HuH-7 (cell line): ENCODE data around the gene B4GALNT1.
"Not testable (repeated sequence)": the region's sequence is repeated elsewhere in the genome, so short reads cannot be mapped to it uniquely, and the experiment has no call there.

Experiments
- DNase-seq: peaks from one replicate; pipeline ENCODE4 v3.0.0; 2011; ENCODE audit warnings: low spot score

Gene B4GALNT1

DNA sequence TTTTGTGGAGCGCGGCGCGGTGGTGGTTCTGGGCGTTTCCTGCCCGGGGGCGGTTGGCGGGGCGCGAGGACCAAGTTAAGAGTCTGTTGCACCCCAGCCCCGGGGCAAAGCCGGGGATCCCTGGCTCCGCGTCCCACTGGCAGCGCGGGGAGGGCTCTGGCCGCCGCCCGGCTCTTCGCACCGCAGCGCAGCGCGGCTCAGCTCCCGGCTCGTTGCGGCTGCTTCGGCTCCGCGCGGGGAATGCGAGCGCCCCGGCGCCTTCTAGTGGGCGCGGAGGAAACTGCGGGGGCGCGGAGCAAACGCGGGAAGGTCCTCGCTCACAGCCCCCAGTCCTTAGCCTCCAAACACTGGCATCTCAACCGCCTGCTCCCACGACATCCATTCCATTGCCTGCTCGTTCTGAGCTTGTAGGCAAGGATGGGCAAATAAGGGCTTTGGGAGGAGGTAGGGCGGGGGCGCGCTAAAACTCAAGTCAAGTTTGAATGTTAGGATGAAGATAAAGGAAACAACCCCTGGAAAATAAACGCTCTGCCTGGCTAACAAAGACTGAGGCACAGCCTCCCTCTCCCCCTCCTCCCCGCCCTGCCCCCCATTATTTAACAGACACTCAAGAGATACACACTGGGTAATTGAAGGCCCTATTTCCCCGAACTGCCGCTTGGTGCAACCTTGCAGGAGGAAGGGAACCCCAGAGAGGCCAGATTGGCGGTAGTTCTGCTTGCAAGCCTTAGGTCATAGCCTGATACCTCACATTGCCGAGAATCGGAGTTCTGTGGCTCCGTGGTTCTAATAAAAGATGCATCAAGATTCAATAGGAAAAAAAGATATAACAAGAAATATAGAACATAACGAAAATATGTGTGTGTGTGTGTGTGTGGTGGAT, at the start of gene B4GALNT1:
Gene B4GALNT1 (minus strand): TSS at position 244 of the 883 bp plus-strand sequence. CDS start 1,069 bp downstream, outside the sequence.
- DNase-seq: peak; percentile 90

DNA sequence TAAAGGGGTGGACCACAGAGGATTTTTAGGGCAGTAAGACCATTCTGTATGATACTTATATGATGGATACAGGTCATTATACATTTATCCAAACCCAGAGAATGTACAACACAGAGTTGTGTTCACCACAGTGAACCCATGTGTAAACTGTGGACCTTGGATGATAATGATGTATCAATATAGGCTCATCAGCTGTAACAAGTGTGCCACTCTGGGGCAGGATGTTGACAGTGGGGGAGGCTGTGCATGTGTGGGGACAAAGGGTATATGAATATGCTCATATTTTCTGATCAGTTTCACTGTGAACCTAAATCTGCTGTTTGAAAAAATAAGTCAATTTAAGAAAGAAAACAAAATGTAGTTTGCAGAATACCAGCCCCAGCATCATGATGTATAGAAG, 46.7 kb upstream of the B4GALNT1 start:
- DNase-seq: no peak

DNA sequence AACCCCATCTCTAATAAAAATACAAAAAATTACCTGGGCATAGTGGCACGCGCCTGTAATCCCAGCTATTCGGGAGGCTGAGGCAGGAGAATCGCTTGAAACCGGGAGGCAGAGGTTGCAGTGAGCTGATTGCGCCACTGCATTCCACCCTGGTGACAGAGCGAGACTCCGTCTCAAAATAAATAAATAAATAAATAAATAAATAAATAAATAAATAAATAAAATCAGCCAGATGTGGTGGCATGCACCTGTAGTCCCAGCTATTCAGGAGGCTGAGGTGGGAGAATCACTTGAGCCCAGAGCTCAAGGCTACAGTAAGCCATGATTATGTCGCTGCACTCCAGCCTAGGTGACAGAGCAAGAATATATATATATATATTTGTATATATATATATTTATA, 44.9 kb upstream of the B4GALNT1 start:
- not testable (repeated sequence) for DNase-seq

DNA sequence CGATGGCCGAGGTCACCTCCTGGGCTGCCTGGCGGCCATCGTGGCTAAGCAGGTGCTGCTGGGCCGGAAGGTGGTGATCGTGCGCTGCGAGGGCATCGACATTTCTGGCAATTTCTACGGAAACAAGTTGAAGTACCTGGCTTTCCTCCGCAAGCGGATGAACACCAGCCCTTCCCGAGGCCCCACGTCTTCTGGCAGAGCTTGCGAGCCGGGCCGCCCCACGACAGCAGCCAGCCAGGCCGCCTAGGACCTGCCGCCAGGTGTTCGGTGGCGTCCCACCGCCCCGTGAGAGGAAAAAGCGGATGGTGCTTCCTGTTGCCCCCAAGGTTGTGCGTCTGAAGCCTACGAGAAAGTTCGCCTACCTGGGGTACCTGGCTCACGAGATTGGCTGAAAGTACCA, 41.7 kb upstream of the B4GALNT1 start:
- DNase-seq: no peak

DNA sequence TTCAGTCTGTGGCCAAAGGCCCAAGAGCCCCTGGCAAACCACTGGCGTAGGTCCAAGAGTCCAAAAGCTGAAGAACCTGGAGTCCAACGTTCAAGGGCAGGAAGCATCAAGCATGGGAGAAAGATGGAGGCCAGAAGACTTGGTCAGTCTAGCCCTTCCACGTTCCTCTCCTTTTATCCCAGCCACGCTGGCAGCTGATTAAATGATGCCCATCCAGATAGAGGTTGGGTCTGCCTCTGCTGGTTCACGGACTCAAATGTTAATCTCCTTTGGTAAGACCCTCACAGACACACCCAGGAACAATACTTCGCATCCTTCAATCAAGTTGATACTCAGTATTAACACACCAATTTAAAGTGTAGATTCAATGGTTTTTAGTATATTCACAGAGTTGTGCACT, 39.8 kb upstream of the B4GALNT1 start:
- DNase-seq: no peak

DNA sequence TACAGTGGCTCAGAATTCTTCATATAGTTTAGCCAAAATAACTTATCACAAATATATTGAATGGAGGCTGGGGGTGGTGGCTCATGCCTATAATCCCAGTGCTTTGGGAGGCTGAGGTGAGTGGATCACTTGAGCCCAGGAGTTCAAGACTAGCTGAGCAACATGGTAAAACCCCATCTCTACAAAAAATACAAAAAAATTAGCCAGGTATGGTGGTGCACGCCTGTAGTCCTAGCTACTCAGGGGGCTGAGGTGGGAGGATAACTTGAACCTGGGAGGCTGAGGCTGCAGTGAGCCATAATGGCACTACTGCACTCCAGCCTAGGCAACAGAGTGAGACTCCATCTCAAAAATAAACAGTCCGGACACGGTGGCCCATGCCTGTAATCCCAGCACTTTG, 38.8 kb upstream of the B4GALNT1 start:
- not testable (repeated sequence) for DNase-seq

DNA sequence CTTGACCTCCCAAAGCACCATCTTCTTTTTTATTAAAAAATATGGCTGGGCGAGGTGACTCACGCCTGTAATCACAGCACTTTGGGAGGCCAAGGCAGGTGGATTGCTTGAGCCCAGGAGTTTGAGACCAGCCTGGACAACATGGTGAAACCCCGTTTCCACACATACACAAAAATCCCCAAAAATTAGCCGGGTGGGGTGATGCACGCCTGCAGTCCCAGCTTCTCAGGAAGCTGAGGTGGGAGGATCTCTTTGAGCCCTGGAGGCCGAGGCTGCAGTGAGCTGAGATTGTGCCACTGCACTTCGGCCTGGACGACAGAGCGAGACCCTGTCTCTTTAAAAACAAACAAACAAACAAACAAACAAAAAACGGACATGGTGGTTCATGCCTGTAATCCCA, 36.7 kb upstream of the B4GALNT1 start:
- not testable (repeated sequence) for DNase-seq

DNA sequence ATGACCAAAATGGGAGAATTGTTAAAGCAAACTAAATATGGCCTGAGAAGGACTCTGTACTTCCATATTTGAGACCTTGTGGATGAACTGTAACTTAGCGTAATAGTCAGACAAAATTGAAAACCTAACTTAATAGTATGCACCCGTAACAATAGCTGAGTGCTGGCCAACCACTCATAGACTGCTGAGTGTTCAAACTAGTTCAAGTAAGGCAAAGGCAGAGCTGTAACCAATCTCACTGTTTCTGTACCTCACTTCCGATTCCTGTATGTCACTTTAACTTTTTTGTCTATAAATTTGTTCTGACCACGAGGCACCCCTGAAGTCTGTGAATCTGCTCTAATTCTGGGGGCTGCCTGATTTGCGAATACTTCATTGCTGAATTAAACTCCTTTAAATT, 33.9 kb upstream of the B4GALNT1 start:
- DNase-seq: no peak

DNA sequence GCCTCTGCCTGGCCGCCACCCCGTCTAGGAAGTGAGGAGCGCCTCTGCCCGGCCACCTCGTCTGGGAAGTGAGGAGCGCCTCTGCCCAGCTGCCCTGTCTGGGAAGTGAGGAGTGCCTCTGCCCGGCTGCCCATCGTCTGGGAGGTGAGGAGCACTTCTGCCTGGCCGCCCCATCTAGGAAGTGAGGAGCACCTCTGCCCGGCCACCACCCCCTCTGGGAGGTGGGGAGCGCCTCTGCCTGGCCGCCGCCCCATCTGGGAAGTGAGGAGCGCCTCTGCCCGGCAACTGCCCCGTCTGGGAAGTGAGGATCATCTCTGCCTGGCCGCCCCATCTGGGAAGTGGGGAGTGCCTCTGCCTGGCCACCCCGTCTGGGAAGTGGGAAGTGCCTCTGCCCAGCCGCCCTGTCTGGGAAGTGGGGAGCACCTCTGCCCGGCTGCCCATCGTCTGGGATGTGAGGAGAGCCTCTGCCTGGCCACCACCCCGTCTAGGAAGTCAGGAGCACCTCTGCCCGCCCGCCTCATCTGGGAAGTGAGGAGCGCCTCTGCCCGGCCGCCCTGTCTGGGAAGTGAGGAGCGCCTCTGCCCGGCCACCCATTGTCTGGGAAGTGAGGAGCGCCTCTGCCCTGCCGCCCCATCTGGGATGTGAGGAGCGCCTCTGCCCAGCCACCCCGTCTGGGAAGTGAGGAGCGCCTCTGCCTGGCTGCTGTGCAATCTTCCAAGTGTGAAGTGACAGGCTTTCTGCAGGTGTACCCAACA, 32.2 kb upstream of the B4GALNT1 start:
- not testable (repeated sequence) for DNase-seq

DNA sequence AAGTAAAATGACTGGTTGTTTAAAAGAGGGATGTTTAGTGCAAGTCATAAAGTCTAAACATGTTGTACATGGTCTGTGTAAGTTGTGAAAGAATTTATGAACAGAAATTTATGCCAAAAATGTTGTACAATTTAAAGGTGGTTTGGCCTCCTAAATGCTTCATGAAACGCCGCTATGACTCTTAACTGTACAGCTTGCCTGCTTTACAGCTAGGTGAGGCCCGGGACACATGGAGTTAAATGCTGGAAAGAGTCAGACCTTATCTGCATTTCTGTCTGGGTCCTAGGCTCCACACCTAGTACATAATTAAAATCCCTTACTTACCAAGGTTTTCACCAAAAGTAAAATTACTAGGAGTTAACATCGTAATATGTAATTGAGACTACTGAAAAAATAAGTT, 28.4 kb upstream of the B4GALNT1 start:
- DNase-seq: no peak

DNA sequence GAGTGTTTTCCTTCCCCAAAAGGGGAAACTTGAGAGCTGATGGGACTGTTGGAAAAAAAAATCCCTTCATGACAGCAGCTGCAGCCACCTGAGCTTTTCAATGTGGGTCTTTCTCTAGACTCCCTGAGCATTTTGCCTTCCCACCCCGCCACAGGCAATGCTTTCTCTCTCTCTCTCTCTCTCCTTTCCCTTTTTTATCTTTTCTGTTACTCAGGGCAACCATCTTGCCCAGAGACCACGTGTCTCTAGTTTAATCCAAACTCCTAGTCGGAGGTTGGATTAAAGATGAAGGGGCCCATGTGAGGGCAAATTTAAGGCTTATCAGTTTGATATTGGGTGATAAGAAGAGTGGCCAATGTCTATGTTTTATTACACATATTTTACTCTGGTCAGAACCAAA, 25.9 kb upstream of the B4GALNT1 start:
- no peak for DNase-seq

DNA sequence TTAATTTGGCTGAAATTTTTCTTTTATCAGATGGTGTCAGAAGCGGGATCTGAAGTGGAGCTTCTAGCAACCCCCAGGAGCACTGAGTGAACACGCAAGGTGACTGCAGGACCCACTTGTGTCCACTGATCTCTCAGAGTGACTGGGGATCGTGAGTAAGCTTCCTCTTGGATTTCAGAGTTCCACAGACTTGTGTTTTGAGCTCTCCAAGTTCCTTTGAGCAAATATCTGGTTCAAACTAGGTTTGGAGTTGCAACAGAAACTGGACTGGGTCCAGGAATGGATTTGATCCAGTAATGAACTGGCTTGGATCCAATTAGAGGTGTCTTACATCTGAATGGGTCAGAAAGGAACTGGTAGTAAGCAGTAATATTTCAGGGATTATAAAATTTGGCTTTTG, 24.7 kb upstream of the B4GALNT1 start:
- DNase-seq: no peak

DNA sequence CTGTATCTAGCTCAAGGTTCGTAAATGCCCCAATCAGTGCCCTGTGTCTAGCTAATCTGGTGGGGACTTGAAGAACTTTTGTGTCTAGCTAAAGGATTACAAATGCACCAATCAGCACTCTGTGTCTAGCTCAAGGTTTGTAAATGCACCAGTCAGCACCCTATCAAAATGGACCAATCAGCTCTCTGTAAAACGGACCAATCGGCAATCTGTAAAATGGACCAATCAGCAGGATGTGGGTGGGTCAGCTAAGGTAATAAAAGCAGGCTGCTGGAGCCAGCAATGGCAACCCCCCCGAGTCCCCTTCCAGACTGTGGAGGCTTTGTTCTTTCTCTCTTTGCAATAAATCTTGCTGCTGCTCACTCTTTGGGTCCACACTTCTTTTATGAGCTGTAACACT, 23.4 kb upstream of the B4GALNT1 start:
- not testable (repeated sequence) for DNase-seq

DNA sequence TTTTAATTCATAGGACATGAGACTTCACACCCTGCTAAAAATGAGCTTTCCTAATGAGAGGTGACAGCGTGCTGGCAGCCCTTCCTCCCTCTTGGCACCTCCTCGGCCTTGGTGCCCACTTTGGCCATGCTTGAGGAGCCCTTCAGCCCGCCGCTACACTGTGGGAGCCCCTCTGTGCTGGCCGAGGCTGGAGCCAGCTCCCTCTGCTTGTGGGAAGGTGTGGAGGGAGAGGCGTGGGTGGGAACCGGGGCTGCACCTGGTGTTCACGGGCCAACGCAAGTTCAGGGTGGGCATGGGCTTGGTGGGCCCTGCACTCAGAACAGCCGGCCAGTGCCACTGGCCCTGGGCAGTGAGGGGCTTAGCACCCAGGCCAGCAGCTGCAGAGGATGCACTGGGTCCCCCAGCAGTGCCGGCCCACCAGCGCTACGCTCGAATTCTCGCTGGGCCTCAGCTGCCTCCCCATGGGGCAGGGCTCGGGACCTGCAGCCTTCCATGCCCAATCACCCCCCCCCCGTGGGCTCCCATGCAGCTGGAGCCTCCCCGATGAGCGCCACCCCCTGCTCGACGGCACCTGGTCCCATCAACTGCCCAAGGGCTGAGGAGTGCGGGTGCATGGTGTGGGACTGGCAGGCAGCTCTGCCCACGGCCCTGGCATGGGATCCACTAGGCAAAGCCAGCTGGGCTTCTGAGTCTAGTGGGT, 22.7 kb upstream of the B4GALNT1 start:
- no peak for DNase-seq

DNA sequence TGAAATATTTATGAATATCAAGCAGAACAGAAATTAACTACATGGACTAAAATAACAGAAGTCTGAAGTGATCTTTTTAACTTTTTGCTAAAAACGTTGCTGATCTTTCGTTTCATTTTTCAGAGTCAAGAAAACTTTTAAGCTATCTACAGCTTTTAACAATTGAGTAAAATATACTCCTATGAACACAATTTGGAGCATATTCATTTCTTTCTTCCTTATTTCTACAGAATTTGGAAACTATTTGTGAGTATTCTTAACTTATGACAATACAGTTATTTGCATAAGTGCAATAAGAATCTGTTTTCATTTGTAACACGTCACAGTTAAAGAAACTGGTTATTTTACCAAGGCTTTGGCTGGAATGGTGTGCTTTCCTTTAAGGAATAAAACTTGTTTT, 21.0 kb upstream of the B4GALNT1 start:
- DNase-seq: no peak

DNA sequence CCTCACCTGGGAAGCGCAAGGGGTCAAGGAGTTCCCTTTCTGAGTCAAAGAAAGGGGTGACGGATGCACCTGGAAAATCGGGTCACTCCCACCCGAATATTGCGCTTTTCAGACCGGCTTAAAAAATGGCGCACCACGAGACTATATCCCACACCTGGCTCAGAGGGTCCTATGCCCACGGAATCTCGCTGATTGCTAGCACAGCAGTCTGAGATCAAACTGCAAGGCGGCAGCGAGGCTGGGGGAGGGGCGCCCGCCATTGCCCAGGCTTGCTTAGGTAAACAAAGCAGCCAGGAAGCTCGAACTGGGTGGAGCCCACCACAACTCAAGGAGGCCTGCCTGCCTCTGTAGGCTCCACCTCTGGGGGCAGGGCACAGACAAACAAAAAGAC, 13.7 kb upstream of the B4GALNT1 start:
- DNase-seq: not testable (repeated sequence)

DNA sequence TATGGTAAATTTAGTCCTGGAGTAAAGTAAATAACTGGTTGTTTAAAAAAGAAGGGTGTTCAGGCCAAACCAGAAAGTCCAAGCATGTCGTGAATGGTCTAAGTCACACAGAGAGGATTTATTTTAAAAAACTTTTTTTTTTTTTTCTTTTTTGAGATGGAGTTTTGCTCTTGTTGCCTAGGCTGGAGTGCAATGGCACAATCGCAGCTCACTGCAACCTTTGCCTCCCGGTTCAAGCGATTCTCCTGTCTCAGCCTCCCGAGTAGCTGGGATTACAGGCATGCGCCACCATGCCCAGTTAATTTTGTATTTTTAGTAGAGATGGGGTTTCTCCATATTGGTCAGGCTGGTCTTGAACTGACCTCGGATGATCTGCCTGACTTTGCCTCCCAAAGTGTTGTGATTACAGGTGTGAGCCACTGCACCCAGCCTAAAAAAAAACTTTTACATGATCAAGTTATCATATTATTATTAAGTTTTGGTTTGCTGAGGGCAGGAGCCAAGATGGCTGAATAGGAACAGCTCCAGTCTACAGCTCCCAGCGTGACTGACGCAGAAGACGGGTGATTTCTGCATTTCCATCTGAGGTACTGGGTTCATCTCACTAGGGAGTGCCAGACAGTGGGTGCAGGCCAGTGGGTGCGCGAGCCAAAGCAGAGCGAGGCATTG, 13.1 kb upstream of the B4GALNT1 start:
- not testable (repeated sequence) for DNase-seq

DNA sequence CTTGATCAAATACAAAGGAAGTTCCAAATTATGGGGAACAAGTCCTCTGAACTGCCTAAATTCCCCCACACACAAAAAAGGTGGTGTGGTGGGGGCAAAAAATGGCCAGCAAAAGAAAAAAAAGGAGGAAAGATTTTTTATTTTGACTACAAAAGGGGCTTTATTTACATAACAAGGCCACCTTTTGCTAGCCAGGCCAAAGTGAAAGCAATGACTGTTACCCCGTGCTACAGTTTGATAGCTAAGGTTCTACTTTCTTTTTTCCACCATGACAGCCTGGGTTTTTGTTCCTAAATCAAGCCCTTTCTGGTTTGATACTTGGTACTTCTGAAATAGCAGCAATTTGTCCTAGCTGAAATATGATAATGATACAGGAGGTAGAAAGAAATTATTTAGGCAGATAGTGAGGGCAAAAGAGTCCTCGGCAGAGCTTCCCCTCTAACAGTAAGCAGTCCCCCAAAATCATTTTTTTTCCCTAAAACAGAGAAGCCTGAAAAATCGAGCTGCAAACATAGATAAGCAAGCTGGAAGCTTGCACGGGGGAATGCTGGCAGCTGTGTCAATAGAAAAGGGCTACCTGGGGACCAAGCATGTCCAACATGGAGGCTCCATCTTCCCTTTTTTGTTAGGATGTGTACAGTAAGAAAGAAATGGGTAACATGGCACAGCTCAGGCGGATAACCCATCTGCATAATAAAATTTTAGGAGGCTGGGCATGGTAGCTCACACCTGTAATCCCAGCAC, 8.9 kb upstream of the B4GALNT1 start:
- no peak for DNase-seq

DNA sequence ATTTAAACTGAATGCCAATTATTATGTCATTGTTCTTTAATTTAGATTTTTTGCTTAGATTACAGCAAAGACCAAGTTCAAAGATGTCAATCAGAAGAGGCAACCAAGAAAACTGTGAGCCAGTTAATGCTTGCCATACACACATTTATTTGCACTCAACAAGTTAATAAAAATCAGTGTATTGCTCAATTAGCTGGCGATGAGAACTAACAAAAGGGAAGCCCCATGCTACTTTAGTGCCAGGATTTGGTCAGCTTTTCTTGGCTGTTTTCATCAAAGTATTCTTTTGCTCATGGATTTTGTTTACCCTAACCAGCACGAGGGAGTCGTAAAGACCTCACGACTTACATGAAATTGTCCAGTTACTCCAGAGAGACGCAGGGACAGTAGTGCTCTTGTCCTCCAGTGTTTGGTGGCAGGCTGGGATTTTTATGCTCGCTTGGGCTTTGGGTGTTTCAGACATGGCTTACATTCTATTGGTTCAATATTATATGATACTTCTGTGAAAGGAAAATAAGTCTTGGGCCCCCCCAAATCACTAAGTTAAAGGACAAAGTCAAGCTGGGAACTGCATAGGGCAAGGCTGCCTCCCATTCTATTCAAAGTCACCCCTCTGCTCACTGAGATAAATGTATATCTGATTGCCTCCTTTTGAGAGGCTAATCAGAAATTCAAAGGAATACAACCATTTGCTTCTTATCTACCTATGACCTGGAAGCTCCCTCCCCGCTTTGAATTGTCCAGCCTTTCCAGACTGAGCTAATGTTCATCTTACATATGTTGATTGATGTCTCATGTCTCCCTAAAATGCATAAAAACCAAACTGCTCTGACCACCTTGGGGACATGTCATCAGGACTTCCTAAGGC, 7.4 kb upstream of the B4GALNT1 start:
- DNase-seq: no peak

DNA sequence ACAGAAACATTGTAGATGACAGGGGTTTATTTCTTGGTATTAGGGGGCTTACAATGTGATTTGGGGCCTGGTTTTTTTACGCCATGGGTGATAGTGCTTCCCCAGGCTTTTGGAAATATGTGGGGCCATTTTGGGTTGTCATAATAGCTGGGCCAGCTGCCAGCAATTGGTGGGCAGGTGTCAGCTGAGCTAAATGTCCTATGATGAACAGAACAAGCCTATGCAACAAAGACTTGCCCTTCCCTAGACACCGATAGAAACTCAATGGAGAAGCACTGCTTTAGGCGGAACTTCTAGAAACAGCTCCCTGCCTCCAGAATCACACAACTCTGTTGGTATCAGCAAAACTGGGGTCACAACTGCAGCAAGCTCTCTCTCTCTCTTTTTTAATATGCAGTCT, 5.1 kb upstream of the B4GALNT1 start:
- no peak for DNase-seq
